IMR-90 (cell line): Measurements from ENCODE around the gene FANCD2. TPM values are rescaled to one million over a fixed set of nuclear protein-coding genes. Genes with fewer than 3 reads are reported as not detected.

Source experiments
- ATAC-seq: fragments of 200-7000 bp; cut with Tn5 transposase; 2 replicates; pipeline ENCODE4 v1.9.1; 2020; ENCODE audit warnings: low read depth, mild to moderate bottlenecking, moderate library complexity
- BruUV-seq: library from RNA; stranded (reverse); fragments of 400-500 nt; replicated peaks from 2 replicates; lab custom pipeline; 2021; lab: Mats Ljungman, UMichigan
- CTCF ChIA-PET: fragments of 300-600 bp; formaldehyde crosslinking; extraction: SDS; loops from one replicate; lab custom pipeline; 2021; ENCODE audit warnings: antibody characterized with exemption; lab: Yijun Ruan, JAX
- POLR2A ChIA-PET: fragments of 300-600 bp; sonication (Branson Sonifier 250); formaldehyde crosslinking; loops from one replicate; lab custom pipeline; 2022; ENCODE audit warnings: antibody characterized with exemption; ENCODE audit not compliant: unreplicated experiment; lab: Charles Lee
- DNase-seq: peaks from one replicate; pipeline ENCODE4 v3.0.0; 2013
- H2AFZ ChIP-seq: replicated peaks from 2 replicates; pipeline ENCODE3; 2013; ENCODE audit warnings: low read length, mild to moderate bottlenecking; ENCODE audit not compliant: poor library complexity
- H2AK5ac ChIP-seq: 2 replicates; pipeline ENCODE4 v1.6.1; 2013; ENCODE audit warnings: low read depth, low read length, inconsistent platforms
- H2AK9ac ChIP-seq: replicated peaks from 2 replicates; pipeline ENCODE3; 2013; ENCODE audit warnings: mild to moderate bottlenecking, low read depth, low read length, moderate library complexity; ENCODE audit not compliant: poor library complexity
- H2BK120ac ChIP-seq: 2 replicates; pipeline ENCODE4 v1.6.1; 2013; ENCODE audit warnings: low read depth, low read length, inconsistent platforms
- H2BK15ac ChIP-seq: 3 replicates; pipeline ENCODE4 v1.6.1; 2013; ENCODE audit warnings: low read depth, low read length, inconsistent platforms
- H2BK20ac ChIP-seq: 2 replicates; pipeline ENCODE4 v1.6.1; 2013; ENCODE audit warnings: low read depth, mild to moderate bottlenecking, inconsistent platforms, low read length, moderate library complexity
- H2BK5ac ChIP-seq: 2 replicates; pipeline ENCODE4 v1.6.1; 2013; ENCODE audit warnings: mild to moderate bottlenecking, low read depth, low read length, inconsistent platforms; ENCODE audit not compliant: poor library complexity, severe bottlenecking
- H3K14ac ChIP-seq: replicated peaks from 2 replicates; pipeline ENCODE4 v1.6.1; 2013; ENCODE audit warnings: low read depth, low read length, inconsistent platforms
- H3K18ac ChIP-seq: 2 replicates; pipeline ENCODE4 v1.6.1; 2013; ENCODE audit warnings: low read depth, low read length, control low read depth
- H3K23ac ChIP-seq: 2 replicates; pipeline ENCODE4 v1.6.1; 2013; ENCODE audit warnings: low read depth, low read length, inconsistent platforms
- H3K27ac ChIP-seq: 2 replicates; pipeline ENCODE4 v1.5.1; 2013; ENCODE audit warnings: mild to moderate bottlenecking, control low read depth, low read length; ENCODE audit not compliant: insufficient read depth
- H3K27me3 ChIP-seq: 2 replicates; pipeline ENCODE4 v1.6.1; 2013; ENCODE audit warnings: low read length; ENCODE audit not compliant: control insufficient read depth, insufficient read depth
- H3K36me3 ChIP-seq: 2 replicates; pipeline ENCODE4 v1.6.1; 2013; ENCODE audit warnings: low read length, mixed read lengths; ENCODE audit not compliant: control insufficient read depth, insufficient read depth
- H3K4ac ChIP-seq: 2 replicates; pipeline ENCODE4 v1.6.1; 2013; ENCODE audit warnings: low read depth, low read length, inconsistent platforms
- H3K4me1 ChIP-seq: 2 replicates; pipeline ENCODE4 v1.6.1; 2013; ENCODE audit warnings: low read length, mixed read lengths; ENCODE audit not compliant: control insufficient read depth, insufficient read depth
- H3K4me2 ChIP-seq: 2 replicates; pipeline ENCODE4 v1.6.1; 2013; ENCODE audit warnings: low read depth, mild to moderate bottlenecking, control low read depth, low read length, moderate library complexity
- H3K4me3 ChIP-seq: 2 replicates; pipeline ENCODE4 v1.5.1; 2013; ENCODE audit warnings: low read depth, mild to moderate bottlenecking, control low read depth, low read length, moderate library complexity; ENCODE audit not compliant: insufficient read depth
- H3K56ac ChIP-seq: 2 replicates; pipeline ENCODE4 v1.6.1; 2013; ENCODE audit warnings: low read length, inconsistent platforms; ENCODE audit not compliant: insufficient read depth; ENCODE audit errors: extremely low read depth
- H3K79me1 ChIP-seq, 2 experiments: 2 replicates each; pipeline ENCODE4 v1.6.1; 2013; ENCODE audit warnings: low read length in 2 of 2, inconsistent platforms in 1 of 2, low read depth in 1 of 2
- H3K9ac ChIP-seq: 2 replicates; pipeline ENCODE4 v1.6.1; 2013; ENCODE audit warnings: low read depth, low read length, control low read depth
- H3K9me1 ChIP-seq: 2 replicates; pipeline ENCODE4 v1.6.1; 2013; ENCODE audit warnings: low read length, inconsistent platforms; ENCODE audit not compliant: insufficient read depth
- H3K9me3 ChIP-seq: 2 replicates; pipeline ENCODE4 v1.6.1; 2013; ENCODE audit warnings: low read length; ENCODE audit not compliant: control insufficient read depth, insufficient read depth
- H4K20me1 ChIP-seq: 2 replicates; pipeline ENCODE4 v1.6.1; 2013; ENCODE audit warnings: low read length, inconsistent platforms; ENCODE audit not compliant: insufficient read depth
- H4K5ac ChIP-seq: 2 replicates; pipeline ENCODE4 v1.6.1; 2013; ENCODE audit warnings: mild to moderate bottlenecking, low read depth, low read length, control low read depth
- H4K8ac ChIP-seq, 2 experiments: 2 replicates each; pipeline ENCODE4 v1.6.1; 2013; ENCODE audit warnings: low read depth in 2 of 2, low read length in 2 of 2, control low read depth in 1 of 2, inconsistent platforms in 1 of 2
- H4K91ac ChIP-seq: 2 replicates; pipeline ENCODE4 v1.6.1; 2013; ENCODE audit warnings: low read depth, low read length, inconsistent platforms; ENCODE audit not compliant: insufficient read depth
- BHLHE40 ChIP-seq: fragments of 150-350 bp; IDR thresholded peaks from 2 replicates; pipeline ENCODE4 v1.6.1; 2016; ENCODE audit warnings: mild to moderate bottlenecking, low read depth, low read length
- CEBPB ChIP-seq: IDR thresholded peaks from 2 replicates; pipeline ENCODE4 v1.6.1; 2012; ENCODE audit warnings: low read depth, low read length, improper control_type of control experiment
- CHD1 ChIP-seq: IDR thresholded peaks from 2 replicates; pipeline ENCODE4 v1.6.1; 2012; ENCODE audit warnings: low read depth, low read length, improper control_type of control experiment
- CTCF ChIP-seq: conservative IDR thresholded peaks from 2 replicates; pipeline ENCODE4 v1.5.1; 2012; ENCODE audit warnings: mild to moderate bottlenecking, low read depth, low read length, improper control_type of control experiment
- FOS ChIP-seq: fragments of 150-350 bp; IDR thresholded peaks from 2 replicates; pipeline ENCODE4 v1.6.1; 2016; ENCODE audit warnings: low read depth, low read length
- MAFK ChIP-seq: IDR thresholded peaks from 2 replicates; pipeline ENCODE4 v1.6.1; 2012; ENCODE audit warnings: low read depth, low read length, improper control_type of control experiment
- MAZ ChIP-seq: IDR thresholded peaks from 2 replicates; pipeline ENCODE4 v1.6.1; 2012; ENCODE audit warnings: low read depth, mild to moderate bottlenecking, low read length, improper control_type of control experiment, moderate library complexity, borderline replicate concordance
- MXI1 ChIP-seq: IDR thresholded peaks from 2 replicates; pipeline ENCODE4 v1.6.1; 2012; ENCODE audit warnings: low read depth, mild to moderate bottlenecking, low read length, moderate library complexity, borderline replicate concordance
- NFE2L2 ChIP-seq: fragments of 150-350 bp; IDR thresholded peaks from 2 replicates; pipeline ENCODE4 v1.6.1; 2016; ENCODE audit warnings: low read depth, mild to moderate bottlenecking, low read length
- POLR2A ChIP-seq: IDR thresholded peaks from 2 replicates; pipeline ENCODE4 v1.6.1; 2012; ENCODE audit warnings: mild to moderate bottlenecking, low read depth, low read length
- RAD21 ChIP-seq: IDR thresholded peaks from 2 replicates; pipeline ENCODE4 v1.6.1; 2012; ENCODE audit warnings: low read length, improper control_type of control experiment
- RCOR1 ChIP-seq: IDR thresholded peaks from 2 replicates; pipeline ENCODE4 v1.6.1; 2012; ENCODE audit warnings: mild to moderate bottlenecking, low read length, improper control_type of control experiment; ENCODE audit not compliant: insufficient replicate concordance
- RFX5 ChIP-seq: IDR thresholded peaks from 2 replicates; pipeline ENCODE4 v1.8.0; 2012; ENCODE audit warnings: low read depth, mild to moderate bottlenecking, low read length, moderate library complexity
- SMC3 ChIP-seq: fragments of 150-350 bp; IDR thresholded peaks from 2 replicates; pipeline ENCODE4 v1.6.1; 2016; ENCODE audit warnings: low read depth, mild to moderate bottlenecking, antibody characterized with exemption, low read length, moderate library complexity
- USF2 ChIP-seq: fragments of 150-350 bp; IDR thresholded peaks from 2 replicates; pipeline ENCODE4 v1.6.1; 2017; ENCODE audit warnings: mild to moderate bottlenecking, antibody characterized with exemption, low read length, low read depth
- WGBS, 2 experiments: methylation state at CpG; one replicate each; pipeline versions ENCODE4 v1.1.5 to v1.1.7; 2013; ENCODE audit warnings: missing lambda C conversion rate in 2 of 2; ENCODE audit not compliant: insufficient read length in 1 of 2; ENCODE audit errors: extremely low coverage in 2 of 2; 5-methylcytosine and 5-hydroxymethylcytosine counted together
- dilution Hi-C: fragments of 300-500 bp; cut with HindIII; formaldehyde crosslinking; loops from one replicate; pipeline ENCODE4 v1.14.3; 2018; ENCODE audit warnings: low sequenced_read_pairs; ENCODE audit not compliant: unreplicated experiment
- in situ Hi-C: fragments of 300-500 bp; cut with MboI; formaldehyde crosslinking; loops from 3 replicates; pipeline ENCODE4 v1.14.3; 2019; ENCODE audit warnings: low sequenced_read_pairs, inconsistent platforms, mixed read lengths
- intact Hi-C: fragments of 100-400 bp; cut with micrococcal nuclease; formaldehyde crosslinking; loops from 2 replicates; pipeline ENCODE4 v1.10.0; 2022
- polyA plus RNA-seq, 3 experiments: library from polyadenylated mRNA; depleted of rRNA; stranded (reverse); fragments of >200 nt; gene quantifications; 2 replicates each; pipeline ENCODE4 v1.2.3, GENCODE V29; 2012; ENCODE audit warnings: low replicate concordance in 1 of 3
- total RNA-seq: library from RNA; depleted of rRNA; stranded (reverse); fragments of >200 nt; gene quantifications from 2 replicates; pipeline ENCODE4 v1.2.3, GENCODE V29; 2012

FANCD2 gene
- total and polyA plus RNA-seq, 2 of the 4 experiments (the other 2 are of a cell fraction) = 8.9 to 19.7 TPM

GRCh38 chr3:10041034-10041433 is 14.8 kb downstream of the FANCD2 start:
- DNase-seq = no peak
- Histone ChIP-seq H3K4me1 (no peaks in the 10 kb centered on the region), H2BK5ac (no peak overlapping the region), H3K27me3 (no peaks in the 10 kb centered on the region), H3K4me2 (no peak overlapping the region), H2BK120ac (no peak overlapping the region), H3K14ac (no peak overlapping the region), H2BK20ac (no peak overlapping the region), H3K18ac (no peak overlapping the region), H4K5ac (no peak overlapping the region), H3K9me1 (no peaks in the 10 kb centered on the region), H3K27ac (no peak overlapping the region), H2AFZ (no peak overlapping the region), H3K4ac (no peak overlapping the region), H4K8ac (no peak overlapping the region), H4K20me1 (no peaks in the 10 kb centered on the region), H3K23ac (no peak overlapping the region), H3K9me3 (no peaks in the 10 kb centered on the region), H3K56ac (no peak overlapping the region), H3K79me1 (no peaks in the 10 kb centered on the region; a peak in 1 of 4 replicates), H2BK15ac (no peak overlapping the region), H2AK9ac (no peak overlapping the region), H3K9ac (no peak overlapping the region), H2AK5ac (no peak overlapping the region), H3K36me3 (peaks cover 2% of the 10 kb centered on the region; the same call in 1 of the 2 replicates), H4K91ac (no peak overlapping the region), H3K4me3 (no peak overlapping the region)
- in situ Hi-C loops = loop anchor here (10.0 kb wide), 1 partner anchor 1834 kb away; no protein-coding TSS in a partner anchor
- dilution Hi-C loops = no loop called here
- no TSS peak for BruUV-seq
- WGBS, 2 experiments = no CpG with 5 or more reads among the region's 5 CpGs
- ChIA-PET POLR2A (no interaction called here), CTCF (no interaction called here)
- no peak for TF ChIP-seq POLR2A
- TF ChIP-seq RFX5 = no peak
- no peak for TF ChIP-seq BHLHE40
- no peak for TF ChIP-seq MAZ
- no peak for TF ChIP-seq MXI1
- TF ChIP-seq USF2 = no peak
- TF ChIP-seq RCOR1 = no peak
- TF ChIP-seq CEBPB = no peak
- no peak for TF ChIP-seq CHD1
- TF ChIP-seq SMC3 = no peak
- no peak for TF ChIP-seq NFE2L2
- TF ChIP-seq FOS = no peak
- TF ChIP-seq CTCF = no peak
- no peak for TF ChIP-seq MAFK
- no peak for TF ChIP-seq RAD21
- intact Hi-C loops = no loop called here
- ATAC-seq = no peak
